HG02885 (cell line): ENCODE results near the gene MANEAL.
"Not testable (repeated sequence)": the region's sequence is repeated elsewhere in the genome, so short reads cannot be mapped to it uniquely, and the experiment has no call there.

Experiments used
- ATAC-seq: cut with Tn5 transposase; IDR thresholded peaks from one replicate; pipeline ENCODE4 v1.9.1; 2021; ENCODE audit warnings: mild to moderate bottlenecking; ENCODE audit not compliant: unreplicated experiment, poor library complexity

MANEAL gene

GRCh38 chr1:37793773-37794371 is at the start of gene MANEAL:
Gene MANEAL (plus strand): TSS chr1:37793847. CDS start chr1:37794183, 336 bp downstream.
- ATAC-seq, result peak; percentile 69

GRCh38 chr1:37746806-37747205 is 46.8 kb upstream of the MANEAL start:
- ATAC-seq, result no peak

- no peak for ATAC-seq
Measured at GRCh38 chr1:37748565-37748964, 45.1 kb upstream of the MANEAL start.

GRCh38 chr1:37752213-37752582 is 41.4 kb upstream of the MANEAL start:
- ATAC-seq, result no peak

- no peak for ATAC-seq
Measured at GRCh38 chr1:37752583-37753471, 40.8 kb upstream of the MANEAL start.

GRCh38 chr1:37753473-37754321 is 40.0 kb upstream of the MANEAL start:
- ATAC-seq, result no peak

GRCh38 chr1:37755290-37755689 is 38.4 kb upstream of the MANEAL start:
- ATAC-seq, result no peak

GRCh38 chr1:37755951-37756560 is 37.6 kb upstream of the MANEAL start:
- no peak for ATAC-seq

GRCh38 chr1:37759451-37759850 is 34.2 kb upstream of the MANEAL start:
- no peak for ATAC-seq

GRCh38 chr1:37761416-37762095 is 32.1 kb upstream of the MANEAL start:
- ATAC-seq, result no peak

GRCh38 chr1:37762516-37762915 is 31.1 kb upstream of the MANEAL start:
- no peak for ATAC-seq

GRCh38 chr1:37763791-37764413 is 29.7 kb upstream of the MANEAL start:
- no peak for ATAC-seq

- ATAC-seq, result no peak
Measured at GRCh38 chr1:37764414-37764825, 29.2 kb upstream of the MANEAL start.

- no peak for ATAC-seq
Measured at GRCh38 chr1:37764888-37765441, 28.7 kb upstream of the MANEAL start, which contains the start of gene EPHA10. Gene EPHA10 (minus strand): TSS chr1:37765120. CDS start chr1:37765066, 54 bp downstream.

GRCh38 chr1:37765916-37766664 is 27.6 kb upstream of the MANEAL start:
- ATAC-seq, result no peak

GRCh38 chr1:37767488-37767887 is 26.2 kb upstream of the MANEAL start:
- no peak for ATAC-seq

- not testable (repeated sequence) for ATAC-seq
Measured at GRCh38 chr1:37771440-37771839, 22.2 kb upstream of the MANEAL start.

GRCh38 chr1:37776946-37777516 is 16.6 kb upstream of the MANEAL start:
- ATAC-seq, result no peak
